OCI-LY7 (cell line): ENCODE measurements around the gene KIF22.

Experiments used
- CTCF ChIP-seq: fragments of 200-600 bp; sonication (generic); conservative IDR thresholded peaks from 2 replicates; pipeline ENCODE4 v1.5.1; 2014; ENCODE audit warnings: mild to moderate bottlenecking, antibody characterized with exemption, low read length, moderate library complexity, mixed read lengths
- EZH2phosphoT487 ChIP-seq: fragments of 200-600 bp; sonication (generic); IDR thresholded peaks from 2 replicates; pipeline ENCODE4 v1.6.1; 2018; ENCODE audit warnings: low read depth, borderline replicate concordance, mild to moderate bottlenecking, mixed run types, antibody characterized with exemption, low read length, moderate library complexity, mixed read lengths

DNA sequence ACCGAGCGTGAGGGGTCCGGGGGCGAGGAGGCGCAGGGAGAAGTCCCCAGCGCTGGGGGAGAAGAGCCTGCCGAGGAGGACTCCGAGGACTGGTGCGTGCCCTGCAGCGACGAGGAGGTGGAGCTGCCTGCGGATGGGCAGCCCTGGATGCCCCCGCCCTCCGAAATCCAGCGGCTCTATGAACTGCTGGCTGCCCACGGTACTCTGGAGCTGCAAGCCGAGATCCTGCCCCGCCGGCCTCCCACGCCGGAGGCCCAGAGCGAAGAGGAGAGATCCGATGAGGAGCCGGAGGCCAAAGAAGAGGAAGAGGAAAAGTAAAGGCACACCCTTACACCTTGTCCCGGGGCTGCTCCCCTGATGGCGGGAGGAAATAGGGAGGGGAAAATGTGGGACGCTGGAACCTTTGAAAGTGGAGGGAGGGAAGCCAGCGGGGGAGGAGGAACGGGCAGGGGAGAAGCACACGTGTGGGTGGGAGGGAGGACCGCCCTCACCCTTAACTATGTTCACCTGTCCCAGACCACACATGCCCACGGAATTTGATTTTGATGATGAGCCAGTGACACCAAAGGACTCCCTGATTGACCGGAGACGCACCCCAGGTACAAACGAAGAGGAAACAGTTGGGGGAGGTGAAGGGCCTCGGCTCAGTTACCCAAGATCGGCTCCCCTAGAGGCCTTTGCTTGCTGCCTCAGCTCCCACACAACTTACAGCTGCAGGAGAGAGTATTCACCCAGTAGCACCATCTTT, 26.3 kb downstream of the KIF22 start:
- TF ChIP-seq CTCF (peak; percentile 40; the same call in 1 of the 2 replicates), EZH2phosphoT487 (no peak)
